ENCODE measurements around the gene IL2RG.

IL2RG gene

GRCh38 chrX:71105628-71106027, 5.7 kb downstream of the IL2RG start:
- no peak for ATAC-seq (ENCODE audit: low read depth)
- H3K27me3 ChIP-seq (ENCODE audit: insufficient read depth, poor library complexity, severe bottlenecking): no peaks in the 10 kb centered on the region

GRCh38 chrX:71103110-71103983, 8.0 kb downstream of the IL2RG start:
- Histone ChIP-seq H3K4me1 (ENCODE audit: insufficient read depth, poor library complexity, severe bottlenecking) (no peaks in the 10 kb centered on the region), H3K27me3 (ENCODE audit: insufficient read depth, poor library complexity, severe bottlenecking) (no peaks in the 10 kb centered on the region), H3K27ac (ENCODE audit: poor library complexity, severe bottlenecking) (no peak overlapping the region), H3K9me3 (ENCODE audit: severe bottlenecking) (no peaks in the 10 kb centered on the region), H3K4me3 (ENCODE audit: severe bottlenecking) (no peak overlapping the region), H3K36me3 (ENCODE audit: low read depth) (no peaks in the 10 kb centered on the region)
- ATAC-seq (ENCODE audit: low read depth): no peak
- no peak for TF ChIP-seq CTCF (IDR thresholded peaks at IDR 0.05; ENCODE audit: poor library complexity, severe bottlenecking)
- no peak for DNase-seq (ENCODE audit: low spot score)

More at GRCh38 chrX:71105628-71106027, 5.7 kb downstream of the IL2RG start:
- no peak overlapping the region for H3K4me3 ChIP-seq (ENCODE audit: severe bottlenecking)
- H3K9me3 ChIP-seq (ENCODE audit: severe bottlenecking): no peaks in the 10 kb centered on the region
- H3K4me1 ChIP-seq (ENCODE audit: insufficient read depth, poor library complexity, severe bottlenecking): no peaks in the 10 kb centered on the region
- no peak for DNase-seq (ENCODE audit: low spot score)
- no peak overlapping the region for H3K27ac ChIP-seq (ENCODE audit: poor library complexity, severe bottlenecking)
- no peaks in the 10 kb centered on the region for H3K36me3 ChIP-seq (ENCODE audit: low read depth)
- no peak for TF ChIP-seq CTCF (IDR thresholded peaks at IDR 0.05; ENCODE audit: poor library complexity, severe bottlenecking)

GRCh38 chrX:71102292-71102691, 9.1 kb downstream of the IL2RG start:
- Histone ChIP-seq H3K27ac (ENCODE audit: poor library complexity, severe bottlenecking) (no peak overlapping the region), H3K36me3 (ENCODE audit: low read depth) (no peaks in the 10 kb centered on the region), H3K4me3 (ENCODE audit: severe bottlenecking) (no peak overlapping the region), H3K9me3 (ENCODE audit: severe bottlenecking) (no peaks in the 10 kb centered on the region), H3K4me1 (ENCODE audit: insufficient read depth, poor library complexity, severe bottlenecking) (no peaks in the 10 kb centered on the region), H3K27me3 (ENCODE audit: insufficient read depth, poor library complexity, severe bottlenecking) (no peaks in the 10 kb centered on the region)
- no peak for TF ChIP-seq CTCF (IDR thresholded peaks at IDR 0.05; ENCODE audit: poor library complexity, severe bottlenecking)
- ATAC-seq (ENCODE audit: low read depth) (no peak), DNase-seq (ENCODE audit: low spot score) (no peak)

GRCh38 chrX:71100581-71101505, 10.5 kb downstream of the IL2RG start:
- Histone ChIP-seq H3K4me3 (ENCODE audit: severe bottlenecking) (no peak overlapping the region), H3K9me3 (ENCODE audit: severe bottlenecking) (no peaks in the 10 kb centered on the region), H3K27me3 (ENCODE audit: insufficient read depth, poor library complexity, severe bottlenecking) (no peaks in the 10 kb centered on the region), H3K36me3 (ENCODE audit: low read depth) (no peaks in the 10 kb centered on the region), H3K27ac (ENCODE audit: poor library complexity, severe bottlenecking) (no peak overlapping the region), H3K4me1 (ENCODE audit: insufficient read depth, poor library complexity, severe bottlenecking) (no peaks in the 10 kb centered on the region)
- no peak for ATAC-seq (ENCODE audit: low read depth)
- no peak for TF ChIP-seq CTCF (IDR thresholded peaks at IDR 0.05; ENCODE audit: poor library complexity, severe bottlenecking)
- DNase-seq (ENCODE audit: low spot score): no peak
